Lower lobe of right lung (tissue), 2 donors: ENCODE data around the gene WSCD2. TPM values are rescaled to one million over a fixed set of nuclear protein-coding genes. Genes with fewer than 3 reads are reported as not detected.

Experiments
- ATAC-seq, 2 donors: fragments of 200-7000 bp; cut with Tn5 transposase; one replicate each; pipeline ENCODE4 v1.9.1; 2020 to 2022; ENCODE audit warnings: mild to moderate bottlenecking in 2 of 2, moderate library complexity in 2 of 2
- DNase-seq: peaks from one replicate; pipeline ENCODE4 v3.0.0-alpha.2; 2020
- H3K27ac ChIP-seq: fragments of 200-600 bp; one replicate; pipeline ENCODE4 v1.8.0; 2022
- H3K27me3 ChIP-seq: fragments of 200-600 bp; one replicate; pipeline ENCODE4 v1.8.0; 2022; ENCODE audit warnings: low read depth
- H3K36me3 ChIP-seq: fragments of 200-600 bp; one replicate; pipeline ENCODE4 v1.8.0; 2022; ENCODE audit warnings: mild to moderate bottlenecking
- H3K4me1 ChIP-seq: fragments of 200-600 bp; one replicate; pipeline ENCODE4 v1.8.0; 2022
- H3K4me3 ChIP-seq: fragments of 200-600 bp; one replicate; pipeline ENCODE4 v1.8.0; 2022; ENCODE audit warnings: mild to moderate bottlenecking
- H3K9me3 ChIP-seq: fragments of 200-600 bp; one replicate; pipeline ENCODE4 v1.8.0; 2022
- CTCF ChIP-seq: fragments of 200-600 bp; IDR thresholded peaks from one replicate; pipeline ENCODE4 v1.8.0; 2022; ENCODE audit warnings: antibody characterized with exemption, mild to moderate bottlenecking
- intact Hi-C: fragments of 100-400 bp; cut with DNase I; formaldehyde crosslinking; loops from one replicate; pipeline ENCODE4 v1.11.0; 2022
- total RNA-seq: library from RNA; stranded (reverse); fragmentation: NEBNext Ultra II Directional; extraction: Animal tissue kit (Norgen Biotek cat#: 25700); gene quantifications from one replicate; pipeline ENCODE4 v1.2.1, GENCODE V29; 2021
- donor health status: DM: no; HTN: yes; CAD: no; lungs with severe emphysema.

WSCD2 gene
- total RNA-seq, 1 donor from 2014 or later: 0.89 TPM

- H3K9me3 ChIP-seq: no peaks in the 10 kb centered on the region
- ATAC-seq: no peak
- no peak overlapping the region for H3K4me3 ChIP-seq
- H3K36me3 ChIP-seq: no peaks in the 10 kb centered on the region
- no peaks in the 10 kb centered on the region for H3K27me3 ChIP-seq
- no peak for DNase-seq
- TF ChIP-seq CTCF: no peak
- intact Hi-C loops: no loop called here
- H3K4me1 ChIP-seq: no peaks in the 10 kb centered on the region
- H3K27ac ChIP-seq: no peak overlapping the region
Measured at GRCh38 chr12:108109504-108109903, 19.6 kb upstream of the WSCD2 start.

- DNase-seq (no peak), ATAC-seq (no peak)
- Histone ChIP-seq H3K36me3 (no peaks in the 10 kb centered on the region), H3K4me1 (no peaks in the 10 kb centered on the region), H3K27me3 (no peaks in the 10 kb centered on the region), H3K27ac (no peak overlapping the region), H3K9me3 (no peaks in the 10 kb centered on the region), H3K4me3 (no peak overlapping the region)
- TF ChIP-seq CTCF: no peak
- intact Hi-C loops: no loop called here
Measured at GRCh38 chr12:108109954-108110353, 19.1 kb upstream of the WSCD2 start.

- Histone ChIP-seq H3K27ac (no peak overlapping the region), H3K9me3 (no peaks in the 10 kb centered on the region), H3K27me3 (no peaks in the 10 kb centered on the region), H3K4me1 (no peaks in the 10 kb centered on the region), H3K36me3 (no peaks in the 10 kb centered on the region), H3K4me3 (no peak overlapping the region)
- intact Hi-C loops: no loop called here
- ATAC-seq: no peak
- no peak for TF ChIP-seq CTCF
- DNase-seq: no peak
Measured at GRCh38 chr12:108110844-108111243, 18.2 kb upstream of the WSCD2 start.

- TF ChIP-seq CTCF: no peak
- Histone ChIP-seq H3K4me3 (no peak overlapping the region), H3K36me3 (no peaks in the 10 kb centered on the region), H3K4me1 (no peaks in the 10 kb centered on the region), H3K27ac (no peak overlapping the region), H3K27me3 (peaks cover 4% of the 10 kb centered on the region), H3K9me3 (no peaks in the 10 kb centered on the region)
- DNase-seq: no peak
- intact Hi-C loops: no loop called here
- no peak for ATAC-seq
Measured at GRCh38 chr12:108112832-108113556, 16.1 kb upstream of the WSCD2 start.

- DNase-seq: no peak
- no peak for ATAC-seq
- no peak for TF ChIP-seq CTCF
- no peaks in the 10 kb centered on the region for H3K9me3 ChIP-seq
- H3K36me3 ChIP-seq: no peaks in the 10 kb centered on the region
- H3K4me3 ChIP-seq: no peak overlapping the region
- intact Hi-C loops: no loop called here
- no peaks in the 10 kb centered on the region for H3K4me1 ChIP-seq
- no peak overlapping the region for H3K27ac ChIP-seq
- peaks cover 4% of the 10 kb centered on the region for H3K27me3 ChIP-seq
Measured at GRCh38 chr12:108115123-108116121, 13.7 kb upstream of the WSCD2 start.
